Measurements from ENCODE around the gene USO1. TPM values are rescaled to one million over a fixed set of nuclear protein-coding genes. Genes with fewer than 3 reads are reported as not detected.

Gene USO1
- total and polyA plus RNA-seq, 9 of the 15 experiments (the other 6 are each of a cell fraction or from before 2014, with no cell fraction given), result 19.3 to 97.8 (median 48.5) TPM

- ATAC-seq (no peak), DNase-seq (ENCODE audit: extremely low read depth in 1 of 4, low spot score in 3 of 4) (no peak), FAIRE-seq (no peak)
- Histone ChIP-seq H3K4me1 (replicated peaks in 1 of 2; ENCODE audit: control insufficient read depth in 2 of 2, insufficient read depth in 2 of 2, low read length in 2 of 2) (no peaks in the 10 kb centered on the region), H4K20me1 (replicated peaks; ENCODE audit: control insufficient read depth, insufficient read depth, low read length) (no peaks in the 10 kb centered on the region), H3K27ac (ENCODE audit: extremely low read depth, low read depth, low read length) (no peak overlapping the region), H3K9me3 (replicated peaks; ENCODE audit: control insufficient read depth, insufficient read depth, low read depth, low read length) (no peaks in the 10 kb centered on the region; the same call in 1 of the 2 replicates), H3K9me1 (ENCODE audit: control insufficient read depth, insufficient read depth, low read length) (no peaks in the 10 kb centered on the region), H3K4me2 (ENCODE audit: insufficient read depth, low read length) (no peak overlapping the region), H3K36me3 (ENCODE audit: control insufficient read depth, insufficient read depth, low read length) (no peaks in the 10 kb centered on the region), H3K27me3 (ENCODE audit: control insufficient read depth in 2 of 2, insufficient read depth in 2 of 2, low read length in 2 of 2) (no peaks in the 10 kb centered on the region), H3K4me3 (no peak overlapping the region), H3K79me2 (ENCODE audit: control insufficient read depth, insufficient read depth, low read length) (no peaks in the 10 kb centered on the region), H3K9ac (ENCODE audit: insufficient read depth in 1 of 2, low read depth in 2 of 2, low read length in 2 of 2) (no peak overlapping the region), H2AFZ (ENCODE audit: low read depth, low read length) (no peak overlapping the region)
- ChIA-PET CTCF (ENCODE audit: low intra/inter-chr PET ratio) (no interaction called here), POLR2A (no interaction called here)
- in situ Hi-C loops (cut with MboI) (no loop called here), intact Hi-C loops (cut with micrococcal nuclease) (no loop called here)
- 10% methylated on average over 2 of the region's 2 CpGs for WGBS (ENCODE audit: insufficient coverage, low coverage, missing lambda C conversion rate)
- TF ChIP-seq TAF7 (tag; IDR thresholded peaks at IDR 0.05) (no peak), SPI1 (IDR thresholded peaks at IDR 0.05; ENCODE audit: borderline replicate concordance, low read depth, low read length) (peak; percentile 64; the same call in 1 of the 2 replicates), SMARCA5 (IDR thresholded peaks at IDR 0.05) (no peak), KDM4B (IDR thresholded peaks at IDR 0.05; ENCODE audit: borderline replicate concordance in 2 of 2, low read depth in 1 of 2) (no peak), ZNF41 (CRISPR knock-in tag; conservative IDR thresholded peaks at IDR 0.05) (no peak), YY1 (IDR thresholded peaks at IDR 0.05; ENCODE audit: borderline replicate concordance in 1 of 3, control insufficient read depth in 1 of 3, extremely low read depth in 1 of 3, insufficient read depth in 3 of 3, insufficient read length in 1 of 3, insufficient replicate concordance in 2 of 3, low read depth in 1 of 3, low read length in 2 of 3) (no peak), AFF1 (IDR thresholded peaks at IDR 0.05; ENCODE audit: low read depth in 1 of 2, partially characterized antibody in 2 of 2) (no peak), DLX4 (CRISPR knock-in tag; IDR thresholded peaks at IDR 0.05) (no peak)
- no TSS peak for BruUV-seq (replicated peaks)
Measured at GRCh38 chr4:75831856-75832405, 107.6 kb downstream of the USO1 start.
